GM12892 (cell line): ENCODE results near the gene REXO1.

Source experiments
- POLR2A ChIP-seq: IDR thresholded peaks from 2 replicates; pipeline ENCODE4 v1.6.1; 2011; ENCODE audit warnings: low read depth, low read length, control low read depth
- POLR2AphosphoS5 ChIP-seq: IDR thresholded peaks from 2 replicates; pipeline ENCODE4 v1.6.1; 2011; ENCODE audit warnings: low read depth, low read length, control low read depth
- TAF1 ChIP-seq: IDR thresholded peaks from 2 replicates; pipeline ENCODE4 v1.6.1; 2011; ENCODE audit warnings: low read depth, mild to moderate bottlenecking, control low read depth, low read length, borderline replicate concordance

DNA sequence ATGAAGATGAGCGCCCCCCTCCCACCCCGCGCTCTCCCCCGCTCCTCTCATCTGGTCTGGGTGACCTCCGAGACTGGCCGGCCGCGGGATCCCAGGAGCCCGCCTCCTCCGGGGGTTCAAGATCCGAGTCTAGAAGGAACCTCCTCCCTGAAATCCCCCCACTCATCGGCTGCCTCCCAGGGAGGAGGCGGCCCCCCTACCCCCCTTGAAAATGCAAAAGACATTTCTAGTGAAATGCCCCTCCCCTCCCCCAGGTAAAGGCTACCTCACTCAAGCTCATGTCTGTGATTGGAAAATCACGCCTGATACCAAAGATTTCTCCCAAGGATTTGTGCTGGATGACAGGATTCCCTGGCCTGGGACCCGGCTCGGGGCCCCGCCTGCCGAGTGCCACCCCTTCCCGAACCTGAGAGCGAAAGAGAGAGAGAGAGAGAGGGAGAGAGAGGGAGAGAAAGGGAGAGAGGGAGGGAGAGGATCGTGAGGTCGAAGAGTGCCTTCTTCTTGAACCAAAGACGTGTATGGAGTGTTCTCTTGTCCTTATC, 71.6 kb downstream of the REXO1 start:
- TF ChIP-seq POLR2AphosphoS5 (no peak), POLR2A (no peak), TAF1 (no peak)
